NOMO-1 treated with dmso at 0.1 percent for 144 hours (cell line): Measurements from ENCODE around the gene METTL9.
"Not testable (repeated sequence)": the region's sequence is repeated elsewhere in the genome, so short reads cannot be mapped to it uniquely, and the experiment has no call there.

ENCODE experiments used
- DNase-seq: peaks from one replicate; lab custom pipeline; 2025; ENCODE audit not compliant: unreplicated experiment; lab: John Stamatoyannopoulos, UW

The METTL9 gene

GRCh38 chr16:21608639-21609328 lies 9.4 kb downstream of the METTL9 start:
- DNase-seq = peak; percentile 84

- no peak for DNase-seq
Observed at GRCh38 chr16:21610006-21610544, 10.7 kb downstream of the METTL9 start.

DNA sequence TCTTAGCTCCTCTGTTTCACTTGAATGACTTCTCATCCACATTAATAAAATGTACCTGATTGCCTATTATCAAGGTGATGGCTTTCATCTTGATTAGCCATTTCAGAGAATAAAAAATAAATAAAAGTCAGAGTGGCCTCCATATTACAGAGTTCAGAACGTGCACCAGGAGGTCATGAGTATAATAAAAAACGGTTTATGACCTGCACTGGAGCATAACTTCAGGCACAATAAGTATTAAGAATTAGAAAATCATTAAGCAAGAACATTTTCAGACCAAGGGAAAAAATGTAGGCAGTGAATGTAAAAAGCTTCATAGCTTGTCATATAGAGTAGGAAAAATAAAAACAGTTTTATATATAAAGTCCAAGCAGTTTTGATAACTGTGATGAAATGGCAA lies 11.4 kb downstream of the METTL9 start:
- DNase-seq = no peak

GRCh38 chr16:21611198-21611555 lies 11.8 kb downstream of the METTL9 start:
- no peak for DNase-seq

DNA sequence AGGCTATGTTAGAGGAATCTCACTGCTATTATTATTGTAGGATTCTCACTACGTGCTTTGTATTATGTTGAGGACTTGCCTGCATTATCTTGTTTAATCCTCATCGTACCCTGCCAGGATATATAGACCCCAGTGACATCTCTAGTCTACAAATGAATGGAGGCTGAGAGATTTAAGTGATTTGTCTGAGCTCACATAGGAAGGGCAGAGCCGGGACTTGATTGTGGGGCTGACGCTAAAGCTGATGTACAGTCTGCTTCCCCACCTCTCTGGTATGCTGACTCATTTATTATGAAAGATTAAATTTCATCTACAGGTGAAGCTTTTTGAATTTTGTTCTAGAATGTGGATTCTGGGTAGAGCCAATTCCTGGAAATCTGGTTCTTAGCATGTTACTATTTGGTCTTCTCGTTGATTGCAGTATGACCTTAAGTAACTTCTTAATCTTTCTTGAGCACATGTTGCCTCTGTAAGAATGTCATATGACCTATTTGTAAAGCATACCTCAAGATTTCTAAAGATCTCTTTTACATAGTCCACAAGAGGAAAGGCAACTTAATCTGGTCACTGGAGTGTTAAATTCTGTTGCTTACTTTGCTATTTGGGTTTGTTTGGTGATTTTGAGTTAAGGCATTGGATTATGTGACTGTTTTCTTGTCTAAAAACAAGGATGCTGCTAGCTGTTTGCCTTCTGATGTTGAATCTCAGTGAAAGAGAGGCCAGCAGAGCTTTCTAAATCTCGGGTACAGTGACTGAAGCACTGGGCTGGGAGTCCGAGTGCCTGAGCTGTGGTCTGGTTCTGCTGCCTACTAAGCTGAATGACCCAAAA lies 12.4 kb downstream of the METTL9 start:
- no peak for DNase-seq

DNA sequence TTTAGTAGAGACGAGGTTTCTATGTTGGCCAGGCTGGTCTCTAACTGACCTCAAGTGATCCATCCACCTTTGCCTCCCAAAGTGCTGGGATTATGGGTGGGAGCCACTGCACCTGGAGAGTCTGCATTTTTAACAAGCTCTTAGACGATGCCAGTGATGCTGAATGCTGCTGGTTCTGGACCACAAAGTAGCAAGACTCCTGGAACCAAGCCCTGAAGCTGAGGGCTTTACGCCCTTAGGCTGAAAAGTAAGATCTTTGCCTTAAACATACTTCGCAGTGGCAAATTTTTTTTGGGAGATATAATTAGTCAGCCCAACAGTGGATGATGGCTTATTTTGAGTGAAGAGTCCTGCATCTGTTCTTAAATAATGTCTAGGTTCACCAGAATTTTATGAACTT lies 14.0 kb downstream of the METTL9 start:
- no peak for DNase-seq

DNA sequence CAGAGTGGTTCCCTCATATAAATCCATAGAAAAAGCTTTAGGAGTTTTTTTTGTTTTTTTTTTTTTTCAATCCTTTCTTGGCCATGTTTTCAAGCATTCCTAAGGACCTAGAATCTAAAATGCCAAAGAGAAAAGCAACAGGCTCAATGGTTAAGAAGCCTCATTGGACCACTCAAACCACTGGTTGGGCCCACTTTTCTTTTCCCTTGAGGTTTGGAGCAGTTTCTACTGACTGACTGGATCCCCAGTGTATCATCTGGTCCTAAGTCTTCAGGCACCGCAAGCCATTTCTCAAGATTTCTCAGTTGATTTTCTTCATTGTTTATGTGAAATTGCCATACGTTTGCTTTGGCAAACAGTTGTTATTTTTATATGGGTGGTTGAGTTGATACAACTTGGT lies 14.4 kb downstream of the METTL9 start:
- no peak for DNase-seq

GRCh38 chr16:21614896-21615295 lies 15.5 kb downstream of the METTL9 start:
- DNase-seq = no peak

- DNase-seq = no peak
Observed at GRCh38 chr16:21617607-21618006, 18.2 kb downstream of the METTL9 start.

DNA sequence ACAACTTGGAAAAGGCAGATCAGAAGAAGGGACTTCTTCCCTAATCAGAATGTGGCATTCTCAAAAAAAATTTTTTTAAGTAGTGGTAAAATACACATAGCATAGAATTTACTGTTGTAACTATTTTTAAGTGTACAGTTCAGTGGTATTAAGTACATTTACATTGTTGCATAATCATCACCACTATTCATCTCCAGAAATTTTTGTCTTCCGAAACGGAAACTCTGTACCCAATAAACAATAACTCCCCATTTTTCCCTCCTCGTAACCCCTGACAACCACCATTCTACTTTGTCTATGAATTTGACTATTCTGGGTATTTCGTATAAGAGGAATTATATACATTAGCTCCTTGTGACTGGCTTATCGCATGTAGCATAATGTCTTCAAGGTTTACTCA lies 18.9 kb downstream of the METTL9 start:
- DNase-seq = no peak

DNA sequence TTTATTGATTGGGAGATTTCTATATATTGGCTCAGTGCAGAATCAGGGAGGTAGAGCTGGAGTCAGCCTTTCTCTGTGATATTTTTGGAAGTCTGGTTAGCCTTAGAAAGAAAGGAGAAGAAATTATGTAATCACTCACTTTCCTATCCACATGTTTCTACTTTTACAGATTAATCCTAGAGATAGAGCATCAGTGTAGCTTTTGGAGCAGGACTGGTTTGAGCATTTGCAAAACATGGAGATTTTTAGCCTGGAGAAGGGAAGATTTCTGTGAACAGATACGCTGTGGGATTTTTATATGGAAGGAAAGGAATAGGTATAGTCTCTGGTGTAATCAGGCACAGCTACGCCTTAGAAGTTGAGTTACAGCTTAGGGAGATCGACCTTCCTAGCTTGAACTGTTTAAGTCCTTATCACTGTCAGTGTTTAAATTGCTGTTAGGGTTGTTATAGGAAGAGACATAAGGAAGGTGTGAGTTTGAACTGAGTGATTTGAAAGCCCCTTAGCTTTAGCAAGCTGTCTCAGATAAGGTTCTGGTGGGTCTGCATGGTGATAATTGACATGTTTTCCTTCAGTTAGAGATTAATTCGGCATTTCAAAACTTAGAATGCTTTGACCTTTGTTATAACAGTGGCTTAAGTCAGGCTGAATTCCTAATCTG lies 20.5 kb downstream of the METTL9 start:
- no peak for DNase-seq

GRCh38 chr16:21620592-21620991 lies 21.2 kb downstream of the METTL9 start:
- no peak for DNase-seq

DNA sequence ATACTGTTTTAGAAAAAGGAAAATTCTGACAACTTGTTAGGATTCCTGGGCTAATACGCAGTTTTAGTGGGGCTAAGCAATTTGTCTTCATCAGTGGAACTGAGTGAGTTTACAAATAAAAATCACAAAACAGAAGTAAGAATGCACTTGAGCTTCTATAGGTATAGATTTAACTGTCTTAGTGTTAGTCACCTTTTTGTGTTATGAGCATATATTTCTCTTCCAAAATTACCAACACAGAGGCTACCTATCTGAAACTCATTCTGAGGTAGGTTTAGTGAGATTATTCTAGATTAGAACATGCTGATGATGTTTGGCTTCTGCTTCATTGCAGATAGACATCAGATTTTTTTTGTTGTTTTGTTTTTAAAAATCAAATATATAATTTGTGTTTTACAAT lies 23.2 kb downstream of the METTL9 start:
- DNase-seq = no peak

DNA sequence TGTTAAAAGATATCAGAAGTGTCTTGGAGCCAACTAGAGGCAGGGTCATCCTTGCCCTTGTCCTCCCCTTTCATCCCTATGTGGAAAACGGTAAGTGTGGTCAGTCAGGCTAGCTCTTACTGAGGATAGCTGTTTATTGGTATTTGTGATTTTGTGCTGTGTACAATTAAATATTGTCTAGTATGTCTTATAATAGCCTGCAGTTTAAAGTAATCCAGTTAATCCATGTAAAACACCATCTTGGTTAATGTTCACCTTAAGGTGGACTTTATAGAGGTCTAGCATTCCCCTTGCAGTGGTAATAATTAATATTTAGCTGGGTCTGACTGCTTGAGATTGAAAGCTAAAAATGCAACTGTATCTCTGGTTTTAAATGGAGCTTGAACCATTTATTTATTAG lies 25.6 kb downstream of the METTL9 start:
- DNase-seq = no peak

- DNase-seq = peak; percentile 91
Observed at GRCh38 chr16:21626659-21627277, 27.4 kb downstream of the METTL9 start.

GRCh38 chr16:21628121-21628726 lies 28.8 kb downstream of the METTL9 start:
- DNase-seq = no peak

- DNase-seq = no peak
Observed at GRCh38 chr16:21628772-21629171, 29.4 kb downstream of the METTL9 start.

DNA sequence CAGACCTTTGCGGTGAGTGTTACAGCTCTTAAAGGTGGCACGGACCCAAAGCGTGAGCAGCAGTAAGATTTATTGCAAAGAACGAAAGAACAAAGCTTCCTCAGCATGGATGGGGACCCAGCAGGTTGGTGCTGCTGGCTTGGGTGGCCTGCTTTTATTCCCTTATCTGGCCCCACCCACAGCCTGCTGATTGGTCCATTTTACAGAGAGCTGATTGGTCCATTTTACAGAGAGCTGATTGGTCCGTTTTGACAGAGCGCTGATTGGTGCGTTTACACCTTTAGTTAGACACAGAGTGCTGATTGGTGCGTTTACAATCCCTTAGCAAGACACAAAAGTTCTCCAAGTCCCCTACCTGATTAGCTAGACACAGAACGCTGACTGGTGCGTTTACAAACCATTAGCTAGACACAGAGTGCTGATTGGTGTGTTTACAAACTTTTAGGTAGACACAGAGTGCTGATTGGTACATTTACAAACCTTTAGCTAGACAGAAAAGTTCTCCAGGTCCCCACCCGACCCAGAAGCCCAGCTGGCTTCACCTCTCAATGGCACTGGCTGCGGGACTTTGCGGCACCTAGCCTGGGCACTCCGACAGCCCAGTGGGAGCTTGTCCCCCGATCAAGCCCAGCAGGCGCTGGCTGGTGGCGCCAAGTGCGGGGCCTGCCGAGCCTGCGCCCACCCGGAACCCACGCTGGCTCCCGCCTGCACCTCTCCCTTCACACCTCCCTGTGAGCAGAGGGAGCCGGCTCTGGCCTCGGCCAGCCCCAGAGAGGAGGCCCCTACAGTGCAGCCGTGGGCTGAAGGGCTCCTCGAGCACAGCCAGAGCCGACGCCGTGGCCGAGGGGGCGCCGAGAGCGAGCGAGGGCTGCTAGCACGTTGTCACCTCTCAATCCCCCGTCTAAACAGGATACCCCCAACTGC lies 30.5 kb downstream of the METTL9 start:
- not testable (repeated sequence) for DNase-seq

- not testable (repeated sequence) for DNase-seq
Observed at GRCh38 chr16:21630866-21631265, 31.5 kb downstream of the METTL9 start.

DNA sequence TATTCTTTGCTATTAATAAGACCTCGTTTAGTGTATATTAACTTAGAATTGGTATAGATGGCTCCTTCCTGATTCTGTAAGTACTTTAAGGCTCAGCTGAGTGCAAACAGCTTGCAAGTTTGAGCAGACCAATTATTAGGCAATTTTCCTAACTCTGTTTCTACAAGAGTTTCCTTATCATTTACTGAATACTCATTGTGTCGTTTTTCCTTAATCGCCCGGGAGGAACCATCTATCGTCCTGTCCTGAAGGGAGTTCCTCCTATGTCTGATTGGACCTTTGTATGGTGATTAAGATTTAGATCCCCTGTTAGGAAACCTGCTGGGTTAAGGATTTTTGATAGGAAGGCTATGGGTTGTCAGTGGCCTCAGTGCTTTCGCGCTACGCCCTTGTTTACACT lies 32.0 kb downstream of the METTL9 start:
- not testable (repeated sequence) for DNase-seq
